ENCODE measurements around the gene SEC14L1.

Gene SEC14L1

GRCh38 chr17:77164483-77165091 lies 23.8 kb downstream of the SEC14L1 start:
- peak; percentile 83 for DNase-seq

GRCh38 chr17:77165577-77165976 lies 24.8 kb downstream of the SEC14L1 start:
- no peak for DNase-seq

DNA sequence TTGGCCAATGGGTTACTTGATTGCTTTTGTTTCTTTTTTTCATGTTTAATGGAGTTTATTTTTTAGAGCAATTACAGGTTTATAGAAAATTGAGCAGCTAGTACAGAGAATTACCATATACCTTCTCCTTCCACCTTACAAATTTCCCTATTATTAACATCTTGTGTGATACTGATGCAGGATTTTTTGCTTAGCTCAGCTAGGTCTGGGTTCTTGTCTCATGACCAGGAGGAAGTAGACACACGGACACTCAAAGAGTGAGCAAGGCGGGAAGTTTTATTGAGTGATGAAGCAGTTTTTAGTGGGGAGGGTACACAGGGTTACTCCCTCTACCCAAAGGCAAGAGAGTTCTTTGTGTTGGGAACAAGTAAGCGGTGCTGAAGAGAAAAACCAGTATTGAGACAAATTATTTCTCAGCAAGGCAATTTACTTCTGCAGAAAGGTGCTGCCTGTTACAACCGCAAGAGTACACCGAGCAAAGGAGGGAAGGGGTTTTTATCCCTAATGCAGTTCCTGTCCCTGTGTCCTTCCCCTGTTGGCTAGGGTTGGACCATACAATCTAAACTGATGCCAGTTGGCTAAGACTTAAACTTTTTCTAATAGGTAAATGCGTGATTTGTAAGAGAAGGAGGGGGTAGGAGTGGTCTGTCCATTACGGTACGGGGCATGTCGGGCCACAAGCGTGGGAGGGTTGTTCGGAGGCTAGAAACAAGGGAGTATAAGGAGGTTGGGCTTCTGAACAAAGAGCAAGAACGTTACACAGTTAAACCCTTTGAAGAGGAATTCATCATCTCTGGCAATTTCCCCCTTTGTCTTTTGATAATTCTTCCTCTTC lies 26.9 kb downstream of the SEC14L1 start:
- DNase-seq, result no peak

DNA sequence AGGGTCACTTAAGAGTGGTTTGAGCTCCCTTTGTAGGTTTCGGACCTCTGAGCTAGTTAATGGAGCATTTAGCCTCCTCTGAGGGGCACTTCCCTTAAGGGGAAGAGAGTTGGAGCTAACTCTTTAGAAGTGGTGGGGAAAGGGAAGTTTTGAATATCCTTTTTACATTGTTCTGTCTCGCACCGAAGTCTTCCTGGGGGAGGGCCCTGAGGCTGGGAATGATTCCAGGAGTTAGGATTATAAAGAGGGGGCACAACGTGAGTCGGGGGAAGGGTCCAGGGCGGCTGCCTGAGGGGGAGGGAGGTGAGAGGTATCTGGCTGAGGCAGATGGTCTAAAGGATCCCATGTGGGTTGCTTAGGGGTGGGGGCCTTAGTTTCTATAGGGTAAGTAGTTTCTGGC lies 32.3 kb downstream of the SEC14L1 start:
- DNase-seq, result no peak

- DNase-seq, result peak; percentile 11
Observed at GRCh38 chr17:77174928-77175661, 34.3 kb downstream of the SEC14L1 start.

DNA sequence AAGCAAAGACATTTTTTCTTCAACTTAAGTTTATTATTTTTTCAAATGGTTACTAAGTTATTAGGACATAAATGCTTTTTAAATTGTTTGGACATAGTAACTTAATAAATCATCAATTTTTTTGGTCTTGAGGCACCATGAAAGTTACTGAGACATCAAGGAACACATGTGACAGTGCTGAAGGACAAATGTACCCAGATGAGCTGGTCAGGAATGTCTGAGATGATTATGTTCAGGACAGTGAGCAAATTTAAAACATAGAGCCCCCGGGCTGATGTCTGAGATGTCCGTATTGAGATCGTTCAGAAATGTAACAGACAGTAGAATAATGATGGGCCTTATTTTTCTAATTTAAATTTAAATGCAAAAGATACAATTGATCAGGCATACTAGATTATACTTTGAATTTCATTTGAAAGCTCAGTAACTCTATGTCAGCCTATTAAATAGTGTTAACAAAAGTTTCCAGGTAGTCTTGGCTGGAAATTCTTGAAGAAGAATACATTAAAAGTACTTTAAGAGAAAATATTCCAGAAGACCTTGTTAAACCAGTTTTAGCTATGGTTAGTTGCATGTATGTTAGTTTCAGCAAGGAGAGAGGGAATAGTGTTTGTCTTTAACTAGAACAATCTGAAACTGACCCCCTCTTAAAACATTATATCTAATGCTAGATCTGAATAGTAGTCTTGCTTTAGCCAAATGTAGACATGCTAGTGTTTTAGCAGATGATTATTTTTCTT lies 36.4 kb downstream of the SEC14L1 start:
- no peak for DNase-seq

GRCh38 chr17:77178050-77178449 lies 37.3 kb downstream of the SEC14L1 start:
- DNase-seq, result no peak

GRCh38 chr17:77178563-77178962 lies 37.8 kb downstream of the SEC14L1 start:
- no peak for DNase-seq

DNA sequence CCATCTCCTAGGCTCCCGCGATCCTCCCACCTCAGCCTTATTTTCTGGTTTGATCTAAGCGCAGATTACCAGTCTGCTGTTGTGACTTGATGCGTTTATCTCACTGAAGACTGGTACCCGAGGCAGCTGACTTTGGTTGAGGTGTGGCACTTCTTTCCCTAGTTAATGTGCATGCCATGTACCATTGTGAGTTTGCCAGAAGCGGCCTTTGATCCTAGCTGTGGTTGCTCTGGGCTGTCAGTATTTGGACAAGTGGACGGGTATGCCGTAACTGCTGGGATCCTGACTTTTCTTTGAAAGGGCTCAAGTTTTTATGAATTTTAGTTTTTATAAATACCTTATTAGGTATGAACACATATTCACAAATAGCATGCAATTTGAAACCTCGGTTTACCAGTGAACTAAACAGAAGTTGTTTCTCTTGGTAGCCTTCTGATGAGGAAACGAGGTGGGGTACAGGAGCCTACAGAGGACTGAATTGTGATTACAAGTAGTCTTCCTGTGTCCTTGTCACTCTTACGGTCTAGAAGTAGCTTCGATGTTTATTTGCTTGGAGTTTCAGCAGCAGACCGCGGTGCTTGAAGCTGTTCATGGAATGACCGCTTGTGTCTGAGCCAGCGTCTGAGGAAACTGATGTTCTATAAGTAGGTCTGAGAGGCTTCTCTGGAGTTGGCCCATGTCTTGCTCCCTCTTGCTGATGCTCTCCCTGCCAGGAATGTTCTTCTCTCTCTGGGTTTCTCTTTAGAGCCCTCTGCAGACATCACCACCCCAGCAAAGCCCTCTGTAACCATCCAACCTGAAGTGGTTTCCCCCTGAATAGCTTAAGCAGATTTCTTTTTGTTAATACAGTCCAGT lies 40.0 kb downstream of the SEC14L1 start:
- DNase-seq, result no peak

DNA sequence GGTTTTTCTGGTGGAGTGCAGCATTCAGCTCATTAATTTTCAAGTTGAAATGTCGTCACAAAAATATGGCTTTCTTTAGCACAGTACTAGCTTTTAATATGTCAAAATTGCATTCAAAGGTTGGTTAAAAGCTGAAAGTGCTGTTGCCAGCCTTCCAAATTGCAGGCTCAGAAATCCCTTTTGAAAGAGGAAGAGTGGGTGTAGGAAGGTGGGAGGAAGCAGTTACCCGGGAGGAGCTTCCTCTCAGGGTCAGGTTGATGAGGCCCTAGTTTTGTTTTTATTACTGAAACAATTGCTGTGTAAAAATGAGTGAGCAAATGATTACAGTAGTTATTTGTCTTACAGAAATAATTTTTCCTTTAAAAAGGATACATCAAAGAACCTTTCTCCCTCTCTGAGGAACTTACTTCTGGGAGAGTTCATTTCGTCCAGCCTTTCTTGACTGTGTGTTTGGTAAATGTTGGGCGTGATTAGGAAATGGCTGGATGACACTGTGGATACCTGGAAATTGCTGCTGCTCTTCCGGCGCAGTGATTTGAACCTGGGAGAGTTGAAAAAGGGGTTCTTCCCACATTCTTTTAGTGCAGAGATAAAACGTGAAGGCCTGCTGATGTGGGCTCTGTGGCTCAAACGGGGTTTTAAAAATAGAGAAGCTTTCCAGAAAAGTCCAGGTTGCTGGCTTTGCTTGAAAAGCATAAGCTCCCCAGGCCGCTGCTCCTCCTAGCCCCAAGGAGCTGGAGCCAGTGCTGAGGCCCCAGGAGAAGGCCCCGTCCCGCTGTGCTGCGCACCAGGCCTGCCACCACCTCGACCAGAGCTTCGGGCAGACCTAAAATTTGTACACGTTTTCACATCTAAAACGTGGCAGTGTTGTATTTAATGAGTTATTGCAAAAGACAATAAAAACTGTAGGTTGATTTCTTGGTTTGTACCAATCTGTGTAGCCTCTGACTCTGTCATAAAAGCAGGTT lies 41.7 kb downstream of the SEC14L1 start:
- DNase-seq, result no peak

DNA sequence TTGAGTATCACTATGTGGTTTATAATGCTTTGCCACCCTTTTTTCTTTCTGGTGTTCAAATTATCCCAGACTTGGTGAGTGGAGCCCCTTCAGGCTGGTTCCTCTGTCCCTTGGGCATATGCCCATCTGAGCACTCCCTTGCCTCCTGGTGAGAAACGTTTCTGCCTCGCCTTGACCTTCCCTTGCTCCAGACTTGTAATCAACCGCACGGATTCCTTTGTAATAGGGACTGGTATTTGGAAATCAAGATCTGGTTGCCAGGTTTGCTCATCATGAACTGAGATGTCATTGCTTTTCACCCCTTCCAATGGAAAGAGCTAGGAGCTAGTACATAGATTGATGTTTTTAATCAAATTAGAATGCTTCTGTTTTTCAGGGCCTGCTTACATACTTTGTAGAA lies 43.7 kb downstream of the SEC14L1 start:
- DNase-seq, result no peak

- no peak for DNase-seq
Observed at GRCh38 chr17:77185137-77185536, 44.4 kb downstream of the SEC14L1 start.

- no peak for DNase-seq
Observed at GRCh38 chr17:77186141-77186604, 45.4 kb downstream of the SEC14L1 start.

DNA sequence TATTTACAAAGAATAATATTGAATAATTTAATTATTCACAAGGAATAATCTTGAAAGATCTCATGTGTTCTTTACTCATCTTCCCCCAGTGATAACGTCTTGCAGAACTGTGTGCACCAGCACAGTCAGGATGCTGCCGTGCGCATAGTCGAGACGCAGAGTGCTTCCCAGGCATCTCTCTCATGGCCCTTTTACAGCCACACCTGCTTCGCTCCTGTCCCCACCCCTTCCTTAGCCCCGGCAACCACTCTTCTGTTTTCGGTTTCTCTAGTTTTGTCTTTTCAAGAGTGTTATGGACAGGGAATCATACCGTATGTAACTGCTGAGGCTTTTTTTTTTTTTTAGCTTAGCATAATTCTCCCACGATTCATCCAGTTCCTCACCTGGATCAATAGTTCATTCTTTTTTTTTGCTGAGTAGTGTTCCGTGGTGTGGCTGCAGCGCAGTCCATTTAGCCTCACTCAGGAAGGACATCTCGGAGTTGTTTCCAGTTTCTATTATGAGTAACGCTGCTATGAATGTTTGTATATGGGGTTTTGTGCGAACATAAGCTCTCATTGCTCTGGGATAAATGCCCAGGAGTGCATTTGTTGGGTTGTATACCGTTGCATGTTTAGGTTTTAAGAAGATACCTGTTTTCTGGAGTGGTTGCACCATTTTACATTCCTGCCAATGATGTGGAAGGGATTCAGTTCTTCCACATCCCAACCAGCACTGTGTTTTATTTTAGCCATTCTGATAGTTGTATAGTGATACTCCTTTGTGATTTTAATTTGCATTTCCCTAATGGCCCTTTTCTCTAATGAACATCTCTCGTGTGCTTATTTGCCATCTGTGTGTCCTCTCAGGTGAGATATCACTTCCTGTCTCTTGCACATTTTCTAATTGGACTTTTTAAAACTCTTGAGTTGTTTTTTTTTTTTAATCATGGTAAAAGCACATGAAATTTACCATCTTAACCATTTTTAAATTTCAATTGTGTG lies 47.6 kb downstream of the SEC14L1 start:
- no peak for DNase-seq

DNA sequence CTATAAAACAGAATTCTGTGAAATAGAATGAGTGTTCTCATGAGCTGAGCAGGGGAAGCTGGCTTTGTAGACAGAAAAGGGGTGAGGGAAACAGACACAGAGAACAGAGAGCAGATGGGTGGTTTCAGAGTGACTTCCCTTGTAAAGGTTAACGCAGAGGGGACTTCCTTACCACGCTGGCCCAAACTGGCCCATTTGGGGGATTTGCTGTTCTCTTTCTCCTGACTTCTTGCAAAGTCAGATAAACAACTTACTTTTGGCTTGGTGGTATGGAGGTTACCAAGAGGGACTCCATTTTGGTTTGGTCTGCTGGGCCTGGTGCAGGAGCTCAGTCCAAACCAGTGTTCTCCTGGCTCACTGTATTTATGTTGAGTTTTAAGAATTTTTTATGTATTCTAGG lies 48.4 kb downstream of the SEC14L1 start:
- DNase-seq, result no peak

DNA sequence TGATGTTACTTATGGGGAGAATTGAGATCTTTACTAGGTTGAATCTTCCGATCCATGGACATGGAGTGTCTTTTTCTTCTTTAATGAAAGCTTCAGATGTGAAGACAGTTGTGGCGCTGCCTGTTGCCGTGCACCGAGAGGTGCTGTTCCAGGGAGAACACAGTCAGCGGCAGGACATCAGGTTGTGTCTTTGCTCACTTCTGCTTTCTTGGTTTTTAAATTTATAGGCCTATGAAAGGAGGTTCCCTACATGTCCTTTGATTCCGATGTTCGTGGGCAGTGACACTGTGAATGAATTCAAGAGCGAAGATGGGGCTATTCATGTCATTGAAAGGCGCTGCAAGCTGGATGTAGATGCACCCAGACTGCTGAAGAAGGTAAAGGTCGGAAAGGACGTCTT lies 49.8 kb downstream of the SEC14L1 start:
- no peak for DNase-seq

DNA sequence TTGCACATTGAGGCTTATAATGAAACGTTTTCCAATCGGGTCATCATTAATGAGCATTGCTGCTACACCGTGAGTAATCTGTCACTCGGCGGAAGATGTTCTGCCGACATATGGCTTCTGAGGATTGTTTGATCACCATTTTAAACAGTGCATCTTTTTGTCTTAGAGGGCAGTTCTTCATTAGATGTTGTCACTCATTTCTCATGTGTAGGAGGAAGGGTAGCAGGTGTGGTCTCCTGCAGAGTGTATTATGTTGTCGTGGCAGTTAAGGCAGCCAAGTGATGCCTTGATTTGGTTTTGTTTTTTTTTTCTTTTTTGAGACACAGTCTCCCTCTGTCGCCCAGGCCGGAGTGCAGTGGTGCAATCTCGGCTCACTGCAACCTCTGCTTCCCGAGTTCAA lies 50.5 kb downstream of the SEC14L1 start:
- DNase-seq, result no peak

DNA sequence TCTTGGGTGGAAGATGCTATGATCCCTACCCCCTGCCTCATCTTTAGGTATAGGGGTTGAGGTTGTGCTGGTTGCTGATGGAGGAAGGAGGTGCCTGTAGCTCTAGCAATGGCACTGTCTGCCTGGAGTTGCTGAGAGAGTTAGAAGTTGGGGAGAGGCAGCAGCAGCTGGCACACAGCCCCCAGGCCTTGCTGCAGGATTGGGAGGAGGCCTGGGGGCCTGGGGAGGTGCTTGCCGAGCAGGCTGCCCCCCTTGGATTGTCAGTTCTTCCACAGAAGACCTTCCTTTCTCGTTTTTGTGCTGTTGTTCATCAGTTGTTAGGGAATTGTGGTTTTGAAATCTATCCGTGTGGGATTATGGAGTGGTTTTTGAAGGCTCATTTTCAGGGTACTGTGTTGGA lies 52.9 kb downstream of the SEC14L1 start:
- DNase-seq, result no peak

- no peak for DNase-seq
Observed at GRCh38 chr17:77194179-77194578, 53.4 kb downstream of the SEC14L1 start.

GRCh38 chr17:77196251-77196650 lies 55.5 kb downstream of the SEC14L1 start:
- DNase-seq, result no peak

Data from NCI-H748 treated with DMSO at 0.1 percent for 48 hours (cell line).